ENCODE measurements around the gene MGAT4B.

MGAT4B gene

DNA sequence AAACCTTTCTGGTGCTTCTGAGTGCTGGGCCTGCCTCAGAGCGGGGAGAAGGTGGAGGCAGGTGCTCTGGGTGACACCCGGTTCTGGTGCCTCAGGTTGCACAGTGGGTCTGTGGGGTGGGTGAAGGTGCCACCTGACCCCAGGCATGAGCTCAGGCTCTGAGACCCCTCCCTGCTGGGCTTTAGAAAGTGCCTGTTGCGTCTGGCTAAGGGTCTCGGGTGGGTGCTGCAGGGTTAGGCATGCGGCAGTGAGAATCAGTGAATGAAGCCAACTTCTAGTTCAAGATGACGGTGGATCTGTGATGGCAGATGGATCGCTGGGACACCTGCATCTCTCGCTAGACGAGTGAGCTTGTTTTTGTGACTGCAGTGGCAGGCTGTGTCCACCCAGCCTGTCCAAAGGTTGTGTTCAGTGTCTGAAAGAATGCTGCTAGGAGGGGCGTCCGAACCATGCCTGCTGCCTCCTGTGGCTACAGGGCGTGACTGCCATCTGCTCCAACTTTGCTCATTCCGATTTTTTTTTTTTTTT is 19.1 kb upstream of the MGAT4B start:
- no peak for DNase-seq

DNA sequence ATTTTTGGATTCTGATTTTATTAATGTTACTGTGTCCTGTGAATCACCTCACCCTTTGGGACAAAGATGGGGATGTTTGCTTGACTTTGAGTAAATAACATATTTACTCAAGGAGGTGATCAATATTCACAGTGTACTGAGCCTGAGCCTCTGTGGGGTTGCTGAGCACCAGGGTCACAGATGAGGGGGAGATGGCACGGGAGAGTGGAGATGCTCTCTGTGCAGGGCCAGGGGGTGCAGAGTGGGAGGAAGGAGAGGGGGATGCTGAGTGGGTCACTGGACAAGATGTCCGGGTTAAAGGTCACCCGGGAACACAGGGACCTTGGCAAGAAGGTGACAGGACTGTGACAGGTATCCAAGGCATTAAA is 18.1 kb upstream of the MGAT4B start:
- DNase-seq = no peak

DNA sequence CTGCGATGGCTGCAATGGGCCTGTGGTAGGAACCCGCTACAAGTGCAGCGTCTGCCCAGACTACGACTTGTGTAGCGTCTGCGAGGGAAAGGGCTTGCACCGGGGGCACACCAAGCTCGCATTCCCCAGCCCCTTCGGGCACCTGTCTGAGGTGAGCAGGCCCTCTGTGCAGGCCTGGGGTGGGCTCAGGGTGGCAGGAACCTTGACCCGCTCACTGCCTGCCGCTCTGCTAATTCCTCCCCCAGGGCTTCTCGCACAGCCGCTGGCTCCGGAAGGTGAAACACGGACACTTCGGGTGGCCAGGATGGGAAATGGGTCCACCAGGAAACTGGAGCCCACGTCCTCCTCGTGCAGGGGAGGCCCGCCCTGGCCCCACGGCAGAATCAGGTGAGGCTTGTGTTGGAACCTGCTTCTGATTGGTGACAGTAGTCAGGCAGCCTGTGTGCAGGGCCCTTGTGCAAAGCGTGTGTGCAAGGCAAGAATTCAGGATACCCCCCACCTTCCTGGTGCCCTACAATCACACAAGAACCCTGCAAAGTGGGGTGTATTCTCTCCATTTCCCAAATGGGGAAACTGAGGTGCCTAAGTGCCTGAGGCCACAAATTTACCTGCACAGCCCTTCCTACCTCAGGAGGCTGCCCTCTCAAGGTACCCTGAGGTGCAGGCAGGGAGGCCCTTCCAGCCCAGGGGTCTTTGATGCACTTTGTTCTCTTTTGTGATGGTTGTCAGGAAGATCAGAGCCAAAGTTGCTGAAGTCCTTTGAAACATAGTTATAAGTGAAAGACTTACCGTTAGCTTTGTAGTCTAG is 17.5 kb upstream of the MGAT4B start:
- no peak for DNase-seq

DNA sequence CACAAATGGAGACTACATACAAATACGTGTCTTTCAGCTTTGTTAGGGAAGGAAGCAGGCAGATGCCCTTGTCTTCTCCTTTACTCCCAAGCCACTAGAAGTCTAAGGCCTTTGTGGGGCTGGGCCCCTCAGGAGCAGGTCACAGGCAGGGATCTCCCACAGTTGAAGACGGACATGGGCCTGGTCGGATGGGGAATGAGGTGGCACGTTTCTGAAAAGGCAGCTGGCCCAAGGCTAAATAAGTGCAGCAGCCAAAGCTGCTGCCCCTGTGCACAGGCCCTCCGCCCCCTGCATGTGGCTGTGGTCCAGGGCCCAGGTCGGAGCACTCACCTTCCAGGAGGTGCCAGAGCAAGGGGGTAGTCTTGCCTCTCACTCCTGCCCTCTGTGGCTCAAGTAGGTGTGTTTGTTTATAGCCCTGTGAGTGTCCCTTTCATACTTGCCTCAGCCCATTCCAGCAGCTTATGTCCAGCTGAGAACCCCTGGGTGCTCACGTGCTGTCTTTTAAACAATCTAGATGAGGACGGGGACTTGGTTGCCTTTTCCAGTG is 15.9 kb upstream of the MGAT4B start:
- DNase-seq = no peak

DNA sequence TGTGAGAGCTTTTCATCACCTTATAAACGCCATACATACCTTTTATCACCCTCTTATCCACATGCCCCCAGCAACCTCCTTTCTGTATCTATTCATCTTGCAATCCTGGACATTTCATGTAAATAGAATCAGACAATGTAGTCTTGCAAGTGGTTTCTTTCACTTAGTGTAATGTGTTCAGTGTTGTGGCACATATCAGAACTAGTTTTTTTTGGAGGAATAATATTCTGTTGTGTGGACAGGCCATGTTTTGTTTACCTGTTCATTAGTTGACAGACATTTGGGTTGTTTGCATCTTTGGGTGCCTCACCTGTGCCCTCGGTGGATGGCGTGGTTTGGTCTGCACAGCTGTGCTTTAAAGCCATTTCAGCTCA is 15.4 kb upstream of the MGAT4B start:
- DNase-seq = peak; percentile 33

DNA sequence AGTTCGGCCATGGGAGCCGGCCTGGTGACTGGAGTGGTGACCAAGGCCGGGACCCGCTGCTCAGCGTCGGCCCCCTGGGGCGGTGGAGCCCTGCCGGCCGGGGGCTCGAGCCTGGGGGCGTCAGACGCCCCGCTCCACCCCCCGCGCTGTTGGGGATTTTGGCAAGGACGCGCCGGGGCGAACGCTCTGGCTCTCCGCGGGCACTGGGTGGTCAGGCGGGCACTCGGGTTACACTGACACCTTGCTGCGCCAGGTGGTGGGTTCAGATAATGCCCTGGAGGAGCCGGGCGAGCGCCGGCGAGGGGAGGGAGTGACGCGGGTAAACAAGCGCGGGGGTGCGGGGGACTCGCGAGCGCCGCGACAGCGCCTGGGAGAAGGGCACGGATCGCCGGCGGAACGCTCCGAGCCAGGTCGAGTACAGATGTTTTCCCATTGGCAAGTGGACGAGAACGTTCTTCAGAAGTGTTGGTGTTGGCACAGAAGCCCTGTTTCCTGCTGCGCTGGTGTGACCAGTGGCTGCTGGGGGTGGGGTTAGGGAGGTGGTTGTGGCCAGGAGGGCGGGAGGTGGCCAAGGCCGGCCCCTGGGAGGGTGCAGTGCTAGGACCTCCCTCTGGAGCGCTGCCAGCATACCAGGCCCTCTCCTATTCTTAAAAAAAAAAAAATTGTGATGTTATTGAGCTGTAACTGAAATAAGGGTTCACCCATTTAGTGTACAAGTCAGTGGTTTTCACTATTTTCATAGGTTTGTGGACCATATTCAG is 14.8 kb upstream of the MGAT4B start:
- peak; percentile 71 for DNase-seq

DNA sequence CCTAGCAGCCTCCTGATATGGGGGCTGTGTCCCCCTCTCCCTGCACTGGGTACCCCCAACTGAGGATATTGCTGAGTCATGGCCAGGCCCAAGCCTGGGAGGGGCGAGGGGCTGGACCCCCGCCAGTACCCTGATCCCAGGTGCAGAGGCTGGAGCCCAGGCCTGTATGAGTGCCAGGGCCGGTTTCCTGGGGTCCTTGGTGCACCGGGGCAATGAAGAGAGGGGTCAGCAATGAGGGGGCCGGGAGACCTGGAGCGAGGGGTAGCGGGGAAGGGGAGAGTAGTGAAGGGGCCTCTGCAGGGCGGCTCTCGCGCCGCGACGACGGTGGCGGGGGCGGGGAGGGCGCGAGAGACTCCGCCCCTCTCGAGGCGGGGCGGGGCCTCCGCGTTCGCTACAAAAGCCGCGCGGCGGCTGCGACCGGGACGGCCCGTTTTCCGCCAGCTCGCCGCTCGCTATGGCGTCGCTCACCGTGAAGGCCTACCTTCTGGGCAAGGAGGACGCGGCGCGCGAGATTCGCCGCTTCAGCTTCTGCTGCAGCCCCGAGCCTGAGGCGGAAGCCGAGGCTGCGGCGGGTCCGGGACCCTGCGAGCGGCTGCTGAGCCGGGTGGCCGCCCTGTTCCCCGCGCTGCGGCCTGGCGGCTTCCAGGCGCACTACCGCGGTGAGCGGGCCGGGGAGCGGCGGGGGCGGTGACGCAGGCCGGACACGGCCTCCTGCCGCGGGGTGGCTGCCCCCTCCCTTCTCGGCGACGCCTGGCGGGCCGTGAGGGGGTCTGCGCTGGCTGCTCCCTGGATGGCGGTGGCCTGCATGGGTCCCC is 14.0 kb upstream of the MGAT4B start, which contains the start of gene SQSTM1:
TSS of gene SQSTM1 (plus strand) at position 423 of the 815 bp plus-strand sequence. CDS start at position 455, 32 bp downstream.
- peak; percentile 43 for DNase-seq

DNA sequence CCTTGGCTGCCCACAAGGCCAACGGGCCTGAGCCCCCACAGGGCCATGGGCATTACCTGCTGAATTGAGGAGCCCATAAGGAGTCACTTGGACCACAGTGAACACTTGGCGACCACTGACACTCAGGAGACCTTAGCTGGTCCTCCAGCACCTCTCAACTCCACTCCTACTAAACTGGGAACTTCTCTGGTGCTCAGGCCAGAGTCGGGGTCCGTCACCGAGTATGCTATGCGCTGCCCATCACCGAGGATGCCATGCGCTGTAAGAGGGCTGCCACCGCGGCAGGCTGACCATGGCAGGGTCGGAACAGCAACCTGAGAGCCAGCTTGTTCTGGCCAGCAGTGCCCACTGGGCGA is 13.4 kb upstream of the MGAT4B start:
- DNase-seq = no peak

DNA sequence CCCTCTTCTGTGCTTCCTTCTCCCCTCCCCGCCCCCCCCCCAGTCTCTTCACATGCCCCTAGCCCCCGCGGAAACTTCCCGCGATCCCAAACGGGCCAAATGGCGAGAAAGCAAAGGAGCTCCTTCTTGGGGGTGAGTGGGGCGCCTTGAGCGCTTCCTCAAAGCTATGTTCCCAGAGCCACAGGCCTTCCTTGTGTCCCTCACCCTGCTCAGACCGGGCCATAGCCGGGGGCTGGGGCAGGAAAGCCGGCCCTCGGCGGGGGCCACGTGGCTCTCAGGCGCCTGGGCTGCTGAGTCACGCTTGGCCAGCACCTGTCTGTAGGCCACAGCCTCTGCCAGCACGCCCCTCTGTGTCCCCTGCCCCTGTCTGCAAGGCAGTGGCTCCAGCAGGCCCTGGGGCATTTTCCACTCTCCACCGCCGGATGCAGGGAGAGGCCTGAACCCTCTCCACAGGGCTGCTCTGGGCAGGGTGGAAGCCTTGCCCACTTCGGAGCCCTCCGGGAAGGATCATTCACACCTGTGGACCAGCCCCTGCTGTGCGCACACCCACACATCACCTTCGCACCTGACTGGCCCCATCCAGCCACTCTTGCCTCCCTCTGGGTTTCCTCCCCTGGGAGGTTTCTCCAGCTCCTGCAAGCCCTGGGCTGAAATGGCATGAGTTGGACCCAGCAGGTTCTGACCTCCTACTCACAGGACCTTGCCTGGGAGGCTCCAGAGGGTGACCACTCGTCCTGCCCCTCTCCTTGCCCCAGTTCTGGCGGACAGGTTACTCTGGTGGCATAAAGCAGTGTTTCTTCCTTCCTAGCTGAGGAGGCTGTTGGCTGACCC is 12.8 kb upstream of the MGAT4B start:
- DNase-seq = no peak

DNA sequence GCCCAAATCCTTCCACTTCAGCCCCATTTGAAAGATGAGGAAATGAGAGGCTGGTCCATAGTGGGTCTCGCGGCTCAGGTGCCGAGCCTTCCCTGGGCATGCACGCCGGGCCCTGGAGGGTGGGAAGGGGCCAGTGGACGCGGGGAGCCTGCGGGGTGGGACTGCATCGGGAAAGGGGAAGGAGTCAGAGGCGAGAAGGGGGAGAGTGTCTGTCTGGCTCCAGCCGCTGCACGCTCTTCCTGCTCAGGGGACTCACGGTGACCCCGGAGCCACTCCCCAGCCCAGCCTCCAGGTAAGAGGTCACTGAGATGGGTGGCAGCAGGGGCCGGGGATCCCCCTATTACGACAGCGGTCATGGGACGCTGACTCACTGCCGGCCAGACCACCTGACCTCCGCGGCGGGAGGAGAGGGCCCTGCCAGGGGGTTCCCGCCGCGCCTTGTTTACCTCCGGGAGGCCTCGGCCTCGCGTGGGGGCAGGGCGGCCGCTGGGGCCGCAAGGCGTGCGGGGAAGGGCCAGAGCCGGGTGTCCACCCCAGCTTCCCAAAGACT is 12.2 kb upstream of the MGAT4B start:
- peak; percentile 37 for DNase-seq

DNA sequence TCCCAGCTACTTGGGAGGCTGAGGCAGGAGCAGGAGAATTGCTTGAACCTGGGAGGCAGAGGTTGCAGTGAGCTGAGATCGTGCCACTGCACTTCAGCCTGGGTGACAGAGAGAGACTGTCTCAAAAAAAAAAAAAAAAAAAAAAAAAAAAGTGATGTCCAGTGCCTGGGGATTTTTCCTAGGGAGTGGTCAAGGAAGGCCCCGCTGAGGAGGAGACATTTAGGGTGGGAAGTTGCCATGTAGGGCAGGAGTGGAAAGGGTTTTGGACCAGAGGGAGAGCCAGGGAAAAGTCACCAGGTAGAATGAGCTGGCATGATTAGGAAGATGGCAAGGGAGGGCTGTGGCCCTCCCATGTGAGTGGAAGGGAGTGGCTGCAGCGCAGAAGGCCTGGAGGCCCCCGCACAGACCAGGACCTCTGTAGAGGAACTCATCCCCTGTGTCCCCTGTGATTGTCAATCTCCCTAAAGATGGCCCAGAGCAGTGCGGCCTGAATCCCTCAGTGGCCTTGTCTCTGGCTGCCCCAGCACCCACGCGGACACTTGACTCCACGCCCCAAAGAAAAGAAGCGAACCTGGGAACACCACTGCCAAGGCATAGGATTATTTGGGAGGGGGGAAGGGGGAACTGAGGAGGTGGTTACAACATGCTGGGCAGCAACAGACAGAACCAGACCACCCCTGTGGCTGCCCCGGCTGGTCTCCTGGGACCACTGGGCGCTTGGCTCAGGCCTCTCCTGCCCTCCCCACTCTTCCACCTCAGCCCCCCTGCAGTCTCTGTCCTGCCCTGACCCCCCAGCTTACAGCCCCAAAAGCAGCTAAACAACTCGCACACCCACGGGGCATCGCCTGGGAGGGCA is 11.5 kb upstream of the MGAT4B start:
- no peak for DNase-seq

DNA sequence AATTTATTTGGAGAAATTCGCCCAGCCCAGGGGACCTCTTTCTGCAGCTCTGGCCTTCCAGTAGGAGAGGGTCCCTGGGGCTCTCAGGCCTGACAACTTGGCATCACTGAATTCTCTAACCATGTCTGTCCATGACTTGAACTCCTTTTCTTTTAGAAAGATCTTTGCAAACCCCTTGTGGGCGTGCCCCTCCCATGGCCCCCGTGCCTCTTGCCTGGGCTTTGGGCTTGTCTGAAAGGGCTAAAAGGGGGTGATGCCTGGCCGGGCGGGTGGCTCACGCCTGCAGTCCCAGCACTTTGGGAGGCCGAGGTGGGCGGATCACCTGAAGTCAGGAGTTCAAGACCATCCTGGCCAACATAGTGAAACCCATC is 10.8 kb upstream of the MGAT4B start:
- no peak for DNase-seq

DNA sequence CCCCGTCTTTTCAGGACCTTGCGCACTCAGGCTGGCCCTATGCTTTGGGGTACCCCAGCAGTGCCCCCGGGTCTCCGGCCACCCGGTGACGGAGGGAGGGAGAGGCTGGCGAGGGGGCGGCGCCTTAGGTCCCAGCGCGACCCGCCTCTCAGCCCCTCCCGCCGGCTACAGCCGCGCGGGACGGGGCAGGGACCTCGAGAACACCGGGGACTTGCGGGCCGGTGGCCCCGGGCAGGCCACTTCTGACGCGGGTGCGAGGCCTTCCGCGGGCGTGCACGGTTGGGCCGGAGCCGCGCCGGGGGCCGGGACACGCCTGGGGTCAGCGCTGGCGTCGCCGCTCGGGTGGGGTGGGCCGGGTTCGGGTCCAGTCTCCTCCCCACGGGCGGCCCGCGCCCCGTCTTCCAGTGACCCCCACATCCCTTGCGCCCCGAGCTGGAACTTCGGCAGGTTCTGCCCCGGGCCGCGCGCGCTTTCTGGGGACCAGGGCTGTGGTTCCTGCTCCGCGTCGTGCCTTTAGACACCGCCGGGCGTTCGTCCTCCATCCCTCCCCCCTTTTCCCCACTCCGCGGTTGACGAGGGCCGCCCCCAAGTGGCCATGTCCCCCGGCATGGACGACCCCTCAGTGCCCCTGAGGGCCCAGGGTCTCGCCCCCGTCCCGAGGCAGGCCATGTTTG is 10.3 kb upstream of the MGAT4B start:
- no peak for DNase-seq

DNA sequence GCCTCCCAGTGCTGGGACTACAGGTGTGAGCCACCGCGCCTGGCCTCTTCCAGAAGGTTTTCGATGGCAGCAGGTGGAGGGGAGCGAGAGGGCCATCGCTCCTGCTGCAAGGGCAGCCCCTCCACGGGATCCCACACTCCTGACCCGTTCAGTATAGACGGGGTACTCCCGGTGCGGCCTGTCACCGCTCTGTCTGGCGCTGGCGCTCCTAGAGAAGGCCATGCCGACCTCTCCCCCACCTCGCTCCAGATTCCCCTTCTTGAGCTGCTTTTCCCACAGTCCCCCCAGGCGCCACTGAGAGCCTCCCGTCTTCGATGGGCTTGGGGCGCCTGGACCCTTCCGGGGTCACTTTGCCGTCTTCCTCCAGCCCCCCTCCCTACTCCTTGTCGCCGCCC is 9.7 kb upstream of the MGAT4B start:
- DNase-seq = no peak

DNA sequence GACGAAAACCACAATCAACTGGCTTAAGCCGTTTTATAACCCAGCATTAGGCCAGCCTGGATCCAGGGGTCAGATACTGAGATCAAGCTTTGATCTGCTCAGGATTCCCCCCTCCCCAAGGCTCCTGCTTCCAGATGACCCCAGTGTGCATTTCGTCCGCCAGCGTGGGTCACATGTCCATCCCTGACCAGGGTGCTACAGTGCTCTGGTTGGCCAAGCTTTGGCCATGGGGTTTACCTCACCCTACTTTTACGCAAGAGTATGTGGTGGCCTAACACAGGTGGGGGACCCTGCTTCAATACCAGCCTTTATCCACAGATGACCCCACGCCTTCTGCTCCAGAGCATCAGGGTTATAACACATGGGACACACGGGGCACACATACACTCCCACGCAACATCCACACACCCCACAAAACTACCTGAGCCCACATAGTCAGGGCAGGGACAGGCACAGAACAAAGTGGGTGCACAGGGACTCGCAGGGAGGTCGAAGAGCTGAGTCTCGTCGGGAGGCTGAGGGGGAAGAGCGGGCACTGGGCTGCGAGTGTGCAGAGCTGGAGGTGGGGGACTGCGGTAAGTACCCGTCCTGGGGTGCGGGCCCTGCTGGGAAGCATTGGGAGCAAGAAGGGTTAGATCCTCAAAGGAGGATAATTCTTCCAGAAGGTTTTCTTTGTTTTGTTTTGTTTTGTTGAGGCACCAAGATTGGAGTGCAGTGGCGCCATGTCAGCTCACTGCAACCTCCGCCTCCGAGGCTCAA is 9.0 kb upstream of the MGAT4B start:
- DNase-seq = no peak

DNA sequence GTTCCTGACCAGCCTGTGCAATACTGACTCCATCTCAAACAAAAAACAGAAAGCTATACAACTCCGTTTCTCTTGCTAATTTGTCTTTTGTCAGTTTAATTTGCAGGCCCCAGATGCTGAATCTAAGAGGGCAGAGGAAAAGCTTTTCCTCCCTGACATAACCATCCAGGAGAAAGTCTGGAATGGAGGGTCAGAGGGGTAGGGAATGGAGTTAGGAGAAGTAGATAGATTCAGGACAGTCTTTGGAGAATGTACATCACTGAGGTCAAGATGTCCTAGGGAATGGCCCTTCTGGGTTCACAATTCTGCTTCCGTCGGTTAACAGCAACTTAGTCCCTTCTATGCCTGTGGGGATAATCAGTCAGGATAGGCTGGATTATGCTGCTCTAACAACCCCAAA is 7.4 kb upstream of the MGAT4B start:
- DNase-seq = no peak

DNA sequence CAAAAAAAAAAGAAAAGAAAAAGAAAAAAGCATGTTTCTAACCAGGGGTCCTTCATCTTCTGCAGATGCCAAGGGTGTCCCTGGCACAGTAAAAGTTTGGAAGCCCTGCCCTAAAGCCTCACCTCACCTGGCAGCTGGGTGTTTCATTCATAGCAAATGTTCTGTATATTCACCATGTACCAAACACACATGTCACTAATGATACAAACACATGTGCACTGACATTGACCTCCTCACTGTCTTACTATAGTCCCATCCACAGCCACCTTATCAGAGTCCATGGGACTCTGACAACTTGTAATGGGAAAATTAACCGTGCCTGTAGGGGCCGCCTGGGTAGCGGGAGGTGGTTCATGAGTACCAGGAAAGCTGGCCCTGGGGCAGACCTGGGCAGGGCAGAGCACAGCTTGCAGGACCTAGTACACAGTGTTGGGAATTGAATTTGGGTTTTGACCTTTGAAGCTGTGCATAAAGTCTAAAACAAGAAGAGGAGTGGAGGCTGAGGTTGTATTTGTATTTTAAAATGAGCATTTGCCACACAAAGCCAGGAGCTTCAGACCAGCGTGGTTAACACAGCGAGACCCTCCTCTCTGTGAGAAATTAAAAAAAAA is 6.4 kb upstream of the MGAT4B start:
- DNase-seq = no peak

DNA sequence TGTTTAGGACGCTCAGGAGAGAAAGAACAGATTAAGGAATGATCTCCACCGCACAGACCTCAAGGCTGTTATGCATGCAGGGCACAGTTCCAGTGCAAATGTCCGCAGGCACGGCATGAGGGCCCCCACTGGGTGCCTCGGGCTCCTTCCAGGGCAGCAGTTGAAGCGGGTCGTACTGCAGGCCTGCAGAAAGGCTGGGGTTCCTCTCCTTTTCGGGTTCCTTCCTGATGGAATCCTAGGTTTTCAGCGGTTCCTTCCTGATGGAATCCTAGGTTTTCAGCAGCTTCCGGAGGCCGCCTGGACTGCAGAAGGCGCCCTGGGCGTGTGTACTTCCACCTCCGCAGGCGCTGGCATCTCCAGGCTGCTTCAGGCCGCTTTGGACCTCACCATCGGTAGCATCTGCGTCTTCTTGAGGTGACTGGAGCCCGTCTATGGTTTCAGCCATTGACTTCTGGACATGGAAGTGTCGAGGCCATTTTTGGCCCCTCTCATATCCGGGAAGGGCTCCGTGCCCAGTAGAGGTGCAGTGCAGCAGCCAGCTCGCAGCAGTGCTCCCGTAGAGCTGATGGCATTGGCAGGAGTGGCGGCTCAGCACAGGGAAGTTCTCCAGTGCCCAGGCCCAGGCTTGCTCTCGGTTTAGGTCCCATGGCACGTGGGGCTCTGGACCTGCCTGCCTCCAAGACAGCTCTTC is 5.6 kb upstream of the MGAT4B start:
- no peak for DNase-seq
